HG03045 (cell line): ENCODE measurements around the gene MCF2.
"Not testable (repeated sequence)": the region's sequence is repeated elsewhere in the genome, so short reads cannot be mapped to it uniquely, and the experiment has no call there.

ENCODE experiments used
- ATAC-seq: cut with Tn5 transposase; IDR thresholded peaks from one replicate; pipeline ENCODE4 v1.9.1; 2021; ENCODE audit warnings: mild to moderate bottlenecking, moderate library complexity; ENCODE audit not compliant: unreplicated experiment

MCF2 gene

DNA sequence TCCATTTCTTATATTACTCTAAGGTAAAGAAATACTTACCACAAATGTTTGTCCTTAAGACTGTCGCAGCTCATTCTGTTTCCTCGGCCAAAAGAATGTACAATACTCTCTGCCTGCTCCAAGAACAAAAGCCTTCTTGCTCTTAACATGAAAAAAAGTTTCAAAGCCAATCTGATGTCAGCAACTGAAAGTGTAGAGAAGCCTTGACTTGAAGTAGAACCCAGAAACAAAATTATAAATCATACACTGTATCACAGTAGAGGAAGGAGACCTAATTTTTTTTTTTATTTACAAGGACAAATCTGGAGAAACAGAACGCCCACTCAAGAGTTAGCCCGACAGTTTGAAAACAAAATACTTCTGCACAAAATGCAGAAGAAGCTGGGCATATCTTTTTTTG lies at the start of gene MCF2:
MCF2 (minus strand) TSS at position 101 of the 400 bp plus-strand sequence. CDS start 56,423 bp downstream, outside the sequence.
- no peak for ATAC-seq

GRCh38 chrX:139751053-139751452 lies 43.1 kb upstream of the MCF2 start:
- no peak for ATAC-seq

- no peak for ATAC-seq
These were observed 42.4 kb upstream of the MCF2 start for GRCh38 chrX:139750390-139750789.

GRCh38 chrX:139739138-139739537 lies 31.2 kb upstream of the MCF2 start:
- peak; percentile 93 for ATAC-seq

DNA sequence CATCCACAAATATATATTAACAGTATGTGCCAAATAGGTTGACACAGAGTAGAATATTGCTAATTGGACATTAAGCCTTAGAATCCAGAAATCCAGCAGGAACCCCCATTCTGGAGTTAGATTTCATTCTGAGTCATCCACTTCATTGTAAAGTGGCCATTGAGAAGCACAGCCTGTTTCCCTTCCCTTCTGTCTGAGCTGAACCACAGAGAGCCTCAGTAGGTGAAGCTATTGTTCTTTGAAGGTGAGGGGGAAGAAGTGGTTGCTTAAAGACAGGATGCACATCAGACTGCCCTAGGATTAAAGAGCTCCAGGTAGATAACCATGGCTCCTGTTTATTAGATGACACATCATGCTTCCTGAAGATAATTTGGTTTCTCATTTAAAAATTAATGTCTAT lies 30.6 kb upstream of the MCF2 start:
- no peak for ATAC-seq

DNA sequence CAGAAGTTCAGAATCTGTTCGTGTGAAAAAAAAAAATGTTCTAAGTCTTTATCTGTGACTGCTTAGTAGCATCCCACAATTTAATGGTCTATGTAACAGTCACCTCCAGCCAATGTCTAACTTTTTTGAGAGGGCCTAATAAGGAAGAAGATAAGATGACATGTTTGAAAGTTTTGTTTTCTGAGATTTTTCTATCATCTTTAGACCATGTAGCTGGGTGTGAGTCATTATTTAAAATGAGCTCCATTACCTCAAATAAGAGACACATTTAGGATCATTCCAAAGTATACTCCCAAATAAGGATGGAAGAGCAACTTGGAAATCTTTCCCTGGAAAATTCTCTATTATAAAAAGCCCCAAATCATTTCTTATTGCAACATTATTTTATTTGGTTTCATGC lies 28.2 kb upstream of the MCF2 start:
- ATAC-seq, result no peak

GRCh38 chrX:139734996-139735395 lies 27.0 kb upstream of the MCF2 start:
- ATAC-seq, result no peak

DNA sequence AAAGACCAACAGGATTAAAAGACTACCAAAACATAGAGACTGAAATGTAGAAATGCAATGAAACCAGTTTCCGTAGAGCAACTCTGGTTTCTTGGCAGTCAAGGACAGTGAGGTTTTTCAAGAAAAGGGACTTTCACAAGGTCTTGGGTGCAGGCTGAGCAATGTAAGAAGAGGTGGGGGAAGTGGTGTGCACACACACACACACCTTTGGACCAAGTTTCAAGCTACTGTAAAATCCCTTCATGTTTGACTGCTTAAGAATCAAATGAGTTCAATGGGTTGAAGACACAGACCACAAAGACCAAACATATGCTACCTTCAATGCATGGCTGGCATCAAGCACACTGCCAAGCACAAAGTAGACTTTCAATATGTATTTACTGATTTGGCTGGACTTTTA lies 17.8 kb upstream of the MCF2 start:
- ATAC-seq, result peak; percentile 91

- ATAC-seq, result no peak
These were observed 16.7 kb upstream of the MCF2 start for GRCh38 chrX:139724626-139725025.

- ATAC-seq, result no peak
These were observed 13.0 kb upstream of the MCF2 start for GRCh38 chrX:139720979-139721378.

DNA sequence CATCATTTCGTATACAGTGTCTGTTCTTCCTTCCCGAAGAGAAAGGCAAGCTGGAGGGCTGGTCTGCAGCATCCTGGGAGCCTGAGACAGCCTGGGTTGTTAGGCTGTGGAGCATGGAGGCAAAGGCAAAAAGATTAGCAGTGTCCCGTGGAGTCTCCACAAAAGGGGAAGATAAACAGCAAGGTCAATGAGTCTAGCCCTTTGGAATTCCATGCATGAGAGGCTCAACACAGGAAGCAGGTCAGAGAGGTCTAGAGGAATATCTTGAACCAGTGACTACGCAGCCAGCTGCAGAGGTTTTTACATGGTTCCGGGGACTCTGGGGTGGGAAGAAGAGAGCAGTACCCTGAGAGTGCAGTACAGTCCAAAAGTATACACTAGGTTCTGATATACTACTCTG lies 12.2 kb upstream of the MCF2 start:
- no peak for ATAC-seq

DNA sequence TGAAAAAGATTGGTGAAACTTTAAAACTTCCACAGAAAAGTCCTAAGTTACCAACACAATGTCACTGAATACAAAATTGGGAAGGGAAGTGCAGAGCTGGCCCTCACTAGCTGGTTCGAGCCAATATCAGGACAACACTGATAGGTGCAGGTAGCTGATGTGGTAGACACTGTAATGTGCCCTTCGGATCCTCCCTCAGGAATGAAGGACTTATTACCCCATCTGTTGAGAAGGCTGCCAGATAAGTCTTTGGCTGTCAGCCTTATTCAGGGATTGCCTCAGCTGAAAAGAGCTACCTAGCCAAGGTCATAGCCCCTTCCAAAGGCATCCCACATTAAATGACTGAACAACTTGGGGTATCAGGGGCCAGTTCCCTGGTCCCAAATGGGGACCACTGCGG lies 5.3 kb downstream of the MCF2 start:
- no peak for ATAC-seq

DNA sequence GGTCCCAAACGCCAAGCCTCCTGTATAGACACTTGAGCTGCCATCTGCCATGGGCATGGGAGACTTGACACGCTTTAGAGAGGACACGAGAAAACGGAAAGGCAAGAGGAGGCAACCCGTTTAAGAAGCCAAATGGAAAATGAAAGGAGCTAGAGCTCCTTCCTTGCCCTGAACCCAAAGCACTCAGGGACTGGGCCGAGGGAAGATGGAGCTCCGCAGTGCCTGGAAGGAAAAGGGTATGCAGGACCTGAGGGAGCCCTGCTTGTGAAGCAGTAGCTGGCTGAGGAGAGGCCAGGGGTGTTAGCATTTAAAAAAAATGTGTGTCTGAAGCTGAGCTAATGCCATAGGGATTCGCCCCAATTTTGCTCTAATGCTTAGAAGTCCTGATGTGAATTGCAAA lies 15.1 kb downstream of the MCF2 start:
- no peak for ATAC-seq

DNA sequence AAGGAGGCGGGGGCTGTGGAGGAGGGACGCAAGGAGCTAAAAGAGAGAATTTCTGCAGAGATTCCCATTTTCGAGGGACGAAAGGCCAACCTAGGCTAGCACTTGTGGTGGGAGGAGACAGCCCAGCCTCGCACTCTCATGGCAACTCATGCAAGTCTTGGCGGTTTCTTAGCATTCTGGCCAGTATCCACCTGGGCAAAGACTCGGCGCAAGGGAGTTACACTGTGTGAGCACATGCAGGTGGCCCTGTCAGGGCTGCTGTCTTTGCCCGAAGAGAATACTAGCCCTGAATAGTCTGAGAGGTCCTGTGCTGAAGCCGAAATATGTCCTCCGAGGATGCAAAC lies 15.5 kb downstream of the MCF2 start:
- ATAC-seq, result no peak

DNA sequence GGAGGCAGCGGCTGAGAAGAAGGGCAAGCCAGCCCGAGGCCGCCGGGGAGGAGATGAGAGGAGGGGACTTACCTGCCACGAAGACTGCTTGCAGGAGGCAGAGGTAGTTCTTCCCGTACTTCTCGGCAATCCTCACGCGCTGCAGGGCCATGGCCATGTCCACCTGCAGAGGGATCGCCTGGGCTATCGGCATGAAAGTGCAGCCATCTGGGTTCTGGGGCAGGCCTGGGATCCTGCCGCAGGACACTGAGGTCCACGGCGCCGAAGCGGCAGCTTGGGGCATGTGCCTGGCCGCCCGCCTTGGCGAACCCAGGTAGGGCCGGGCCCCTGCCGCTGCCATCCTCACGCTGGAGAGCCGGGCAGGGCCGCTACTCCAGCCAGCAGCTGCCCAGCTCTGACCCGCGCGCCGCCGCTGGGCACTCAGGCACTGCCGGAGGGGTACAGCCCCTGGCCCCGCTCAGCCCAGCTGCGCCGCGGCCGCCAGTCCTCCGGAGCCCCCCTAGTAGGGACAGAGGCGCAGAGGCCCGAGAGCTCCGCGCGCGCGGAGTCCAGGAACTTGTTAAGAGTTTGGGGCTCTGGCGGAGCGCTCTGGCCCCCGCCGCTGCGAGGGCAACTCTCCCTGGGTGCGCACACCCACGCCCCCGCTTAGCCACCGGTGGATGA lies 16.0 kb downstream of the MCF2 start:
- no peak for ATAC-seq

DNA sequence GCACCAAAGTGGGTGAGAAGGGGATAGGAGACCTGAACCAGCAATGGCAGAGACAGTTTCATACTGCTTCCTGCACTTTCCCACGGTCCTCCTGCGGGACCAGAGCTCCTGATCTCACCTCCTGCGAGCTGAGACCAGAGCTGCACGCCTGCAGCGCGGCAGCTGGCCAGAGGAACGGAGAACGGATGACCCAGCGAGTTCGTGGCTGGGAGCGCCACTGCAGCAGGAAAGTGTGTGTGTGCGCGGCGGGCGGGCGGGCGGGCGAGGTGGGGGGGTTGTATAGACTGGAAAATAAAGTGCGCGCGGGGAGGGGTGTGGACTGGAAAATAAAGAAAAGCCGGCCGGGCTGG lies 16.5 kb downstream of the MCF2 start:
- no peak for ATAC-seq

DNA sequence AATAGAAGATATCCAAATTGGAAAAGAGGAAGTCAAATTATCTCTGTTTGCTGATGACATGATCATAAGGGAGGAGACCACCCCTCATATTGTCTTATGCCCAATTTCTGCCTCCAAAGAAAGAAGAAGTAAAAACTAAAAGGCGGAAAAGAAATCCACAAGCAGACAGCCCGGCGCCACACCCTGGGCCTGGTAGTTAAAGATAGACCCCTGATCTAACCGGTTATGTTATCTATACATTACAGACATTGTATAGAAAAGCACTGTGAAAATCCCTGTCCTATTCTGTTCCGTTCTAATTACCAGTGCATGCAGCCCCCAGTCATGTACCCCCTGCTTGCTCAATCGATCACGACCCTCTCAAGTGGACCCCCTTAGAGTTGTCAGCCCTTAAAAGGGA lies 22.8 kb downstream of the MCF2 start:
- ATAC-seq, result not testable (repeated sequence)

DNA sequence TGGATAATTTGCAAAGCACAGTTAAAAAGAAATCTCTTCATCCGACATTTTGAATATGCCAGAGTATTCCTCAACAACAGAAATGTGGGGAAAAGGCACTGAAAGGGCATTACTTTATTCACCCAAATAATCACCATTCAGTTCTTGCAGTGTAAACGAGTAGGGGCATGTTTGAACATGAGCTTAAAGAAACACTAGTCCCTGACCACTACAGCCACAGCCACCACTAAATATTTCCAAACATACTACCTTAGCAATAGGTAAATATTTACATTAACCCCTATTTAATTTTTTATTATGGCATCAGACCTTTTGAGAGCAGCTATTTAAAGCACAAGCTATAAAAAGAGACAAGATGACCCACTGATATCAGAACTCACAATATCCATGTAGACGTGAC lies 27.6 kb downstream of the MCF2 start:
- ATAC-seq, result no peak

DNA sequence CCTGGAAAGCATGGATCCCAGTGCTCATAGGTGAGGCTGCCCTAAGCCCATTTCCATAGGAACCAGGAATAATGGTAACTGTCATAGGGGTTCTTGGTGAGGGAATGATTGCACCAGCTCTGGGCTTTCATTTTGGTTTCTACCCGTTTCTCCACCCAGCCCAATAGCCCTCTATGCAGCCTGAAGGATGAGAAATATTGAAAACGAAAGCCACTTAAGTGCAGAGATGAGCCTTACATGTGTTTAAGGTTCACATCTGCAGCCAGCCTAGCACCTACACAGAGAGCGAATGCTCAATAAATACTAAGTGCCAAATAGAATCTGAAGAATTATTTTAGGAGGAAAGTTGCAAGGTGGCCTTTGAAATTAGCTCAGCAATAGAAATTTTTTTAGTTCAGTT lies 60.4 kb downstream of the MCF2 start:
- no peak for ATAC-seq

- ATAC-seq, result no peak
These were observed 65.6 kb downstream of the MCF2 start for GRCh38 chrX:139642241-139642927.

GRCh38 chrX:139640259-139640658 lies 67.7 kb downstream of the MCF2 start:
- no peak for ATAC-seq

- no peak for ATAC-seq
These were observed 68.7 kb downstream of the MCF2 start for GRCh38 chrX:139639253-139639652.

DNA sequence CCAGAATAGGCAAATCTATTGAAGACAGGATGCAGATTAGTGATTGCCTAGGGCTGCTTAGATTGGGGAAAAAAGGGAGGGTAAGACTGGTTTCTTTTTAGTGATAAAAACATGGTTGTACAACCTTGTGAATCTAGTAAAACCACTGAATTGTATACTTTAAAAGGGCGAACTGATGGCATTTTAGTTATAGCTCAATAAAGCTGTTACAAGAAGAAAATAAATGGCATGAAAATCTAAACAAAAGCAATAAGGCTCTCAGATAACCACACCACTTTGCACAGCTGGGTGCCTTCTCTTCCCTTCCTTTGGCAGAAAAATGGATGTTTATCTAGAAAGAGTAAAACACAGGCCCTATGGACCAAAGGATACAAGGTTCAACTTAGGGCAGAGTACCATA lies 107.9 kb downstream of the MCF2 start:
- no peak for ATAC-seq
